Activated B cell treated with CpG ODN at 0.5 μM for 24 hours (primary cell): Measurements from ENCODE around the gene GPR18. TPM values are rescaled to one million over a fixed set of nuclear protein-coding genes. Genes with fewer than 3 reads are reported as not detected.
A peak's percentile ranks its signal among the peaks of the same experiment; 100 is the strongest.

Experiments
- ATAC-seq: fragments of 200-7000 bp; cut with Tn5 transposase; one replicate; pipeline ENCODE4 v1.10.0; 2021; ENCODE audit warnings: low read depth, mild to moderate bottlenecking, moderate library complexity
- CTCF ChIA-PET: fragments of 350-600 bp; sonication (Branson Sonifier 250); formaldehyde crosslinking; loops from one replicate; lab custom pipeline; 2021; ENCODE audit warnings: antibody characterized with exemption; lab: Charles Lee
- POLR2A ChIA-PET: fragments of 350-600 bp; sonication (Branson Sonifier 250); formaldehyde crosslinking; loops from one replicate; lab custom pipeline; 2021; ENCODE audit warnings: antibody characterized with exemption; lab: Charles Lee
- DNase-seq: peaks from one replicate; pipeline ENCODE4 v3.0.0; 2022
- H3K27ac Mint-ChIP-seq: one replicate; pipeline ENCODE4 v1.8.0; 2020; ENCODE audit warnings: mixed read lengths
- H3K27me3 Mint-ChIP-seq: one replicate; pipeline ENCODE4 v1.8.0; 2021; ENCODE audit warnings: mixed read lengths
- H3K36me3 Mint-ChIP-seq: one replicate; pipeline ENCODE4 v1.8.0; 2021; ENCODE audit warnings: low read depth, mixed read lengths
- H3K4me1 Mint-ChIP-seq: one replicate; pipeline ENCODE4 v1.8.0; 2021; ENCODE audit warnings: mixed read lengths
- H3K4me3 Mint-ChIP-seq: one replicate; pipeline ENCODE4 v1.8.0; 2020; ENCODE audit warnings: mild to moderate bottlenecking, mixed read lengths
- H3K9me3 Mint-ChIP-seq: one replicate; pipeline ENCODE4 v1.8.0; 2020; ENCODE audit warnings: mixed read lengths
- CTCF ChIP-seq: fragments of 200-600 bp; IDR thresholded peaks from one replicate; pipeline ENCODE4 v1.8.0; 2022; ENCODE audit warnings: antibody characterized with exemption, mild to moderate bottlenecking
- intact Hi-C: fragments of 100-400 bp; cut with micrococcal nuclease; formaldehyde crosslinking; loops from one replicate; pipeline ENCODE4 v1.15.1; 2024
- total RNA-seq: library from RNA; stranded (reverse); gene quantifications from 2 replicates; pipeline ENCODE4 v1.2.3, GENCODE V29; 2022

GPR18 gene
- total RNA-seq, 1 donor from 2014 or later, result 29.0 TPM

GRCh38 chr13:99289271-99289670 lies 31.1 kb upstream of the GPR18 start:
- TF ChIP-seq CTCF, result no peak
- intact Hi-C loops, result no loop called here
- ChIA-PET CTCF (interaction anchor here (1.5 to 2.0 kb wide), 2 partner anchors 13 to 20 kb away, joined by 7 to 8 read pairs; no protein-coding TSS in a partner anchor), POLR2A (interaction anchor here (0.6 to 2.8 kb wide), 5 partner anchors 11 to 74 kb away, joined by 3 to 15 read pairs (median 7); partner anchors contain the start of gene GPR183)
- Mint-ChIP-seq H3K4me3 (no peak overlapping the region), H3K36me3 (peaks cover 61% of the 10 kb centered on the region), H3K27ac (peak overlapping the region; percentile 86), H3K9me3 (peaks cover 3% of the 10 kb centered on the region), H3K27me3 (no peaks in the 10 kb centered on the region), H3K4me1 (peaks cover 90% of the 10 kb centered on the region)
- no peak for DNase-seq
- no peak for ATAC-seq

GRCh38 chr13:99288089-99288488 lies 29.9 kb upstream of the GPR18 start:
- intact Hi-C loops, result loop anchor here (1.0 kb wide), 1 partner anchor 8 kb away; no protein-coding TSS in a partner anchor
- Mint-ChIP-seq H3K9me3 (peaks cover 3% of the 10 kb centered on the region), H3K36me3 (peaks cover 50% of the 10 kb centered on the region), H3K4me3 (peak overlapping the region; percentile 60), H3K27ac (peak overlapping the region; percentile 86), H3K27me3 (no peaks in the 10 kb centered on the region), H3K4me1 (peaks cover 89% of the 10 kb centered on the region)
- DNase-seq (no peak), ATAC-seq (peak; percentile 85)
- TF ChIP-seq CTCF, result no peak
- CTCF ChIA-PET, result interaction anchor here (0.5 to 2.0 kb wide), 5 partner anchors 14 to 149 kb away, joined by 3 to 8 read pairs (median 7); partner anchors contain the start of gene GPR183
- POLR2A ChIA-PET, result interaction anchor here (0.6 to 2.8 kb wide), 11 partner anchors 9 to 132 kb away, joined by 3 to 15 read pairs (median 7); partner anchors contain the start of gene GPR183

GRCh38 chr13:99287551-99287950 lies 29.4 kb upstream of the GPR18 start:
- CTCF ChIA-PET, result interaction anchor here (1.2 to 2.0 kb wide), 4 partner anchors 14 to 149 kb away, joined by 5 to 8 read pairs (median 7); no protein-coding TSS in a partner anchor
- H3K9me3 Mint-ChIP-seq, result peaks cover 3% of the 10 kb centered on the region
- TF ChIP-seq CTCF, result no peak
- peaks cover 45% of the 10 kb centered on the region for H3K36me3 Mint-ChIP-seq
- no peak for ATAC-seq
- intact Hi-C loops, result no loop called here
- peaks cover 90% of the 10 kb centered on the region for H3K4me1 Mint-ChIP-seq
- POLR2A ChIA-PET, result interaction anchor here (1.2 to 2.8 kb wide), 5 partner anchors 9 to 18 kb away, joined by 4 to 15 read pairs (median 10); partner anchors contain the start of gene GPR183
- H3K27ac Mint-ChIP-seq, result peak overlapping the region; percentile 86
- DNase-seq, result no peak
- H3K27me3 Mint-ChIP-seq, result no peaks in the 10 kb centered on the region
- peak overlapping the region; percentile 48 for H3K4me3 Mint-ChIP-seq

GRCh38 chr13:99285432-99286182 lies 27.4 kb upstream of the GPR18 start:
- Mint-ChIP-seq H3K27me3 (no peaks in the 10 kb centered on the region), H3K4me1 (peaks cover 96% of the 10 kb centered on the region), H3K36me3 (peaks cover 37% of the 10 kb centered on the region), H3K27ac (peak overlapping the region; percentile 68), H3K9me3 (peaks cover 3% of the 10 kb centered on the region), H3K4me3 (no peak overlapping the region)
- ATAC-seq, result no peak
- ChIA-PET POLR2A (interaction anchor here (0.9 to 2.4 kb wide), 9 partner anchors 8 to 90 kb away, joined by 3 to 11 read pairs (median 5); partner anchors contain the start of genes GPR18 and GPR183), CTCF (interaction anchor here (2.1 to 2.2 kb wide), 2 partner anchors 16 to 103 kb away, joined by 5 to 11 read pairs; no protein-coding TSS in a partner anchor)
- intact Hi-C loops, result no loop called here
- no peak for DNase-seq
- no peak for TF ChIP-seq CTCF
